Spleen (tissue), 11 donors: ENCODE results near the gene DDX56. TPM values are rescaled to one million over a fixed set of nuclear protein-coding genes. Genes with fewer than 3 reads are reported as not detected.

Source experiments
- DNase-seq: peaks from one replicate; pipeline ENCODE4 v3.0.0-alpha.2; 2020
- H3K27ac ChIP-seq, 8 donors: fragments of 200-600 bp; sonication (generic) in 7 of 8; 1 replicate in 4 of 8; 2 replicates in 4 of 8; pipeline versions ENCODE4 v1.5.0 to v1.8.0; 2016 to 2021; ENCODE audit warnings: inconsistent platforms in 4 of 8, mild to moderate bottlenecking in 4 of 8, moderate library complexity in 1 of 8
- H3K27me3 ChIP-seq, 7 donors: fragments of 200-600 bp; sonication (generic) in 6 of 7; replicated peaks in 1 of 7; 1 replicate in 4 of 7; 2 replicates in 3 of 7; pipeline versions ENCODE4 v1.5.0 to v1.8.0; 2016 to 2021; ENCODE audit warnings: inconsistent platforms in 3 of 7, mild to moderate bottlenecking in 1 of 7
- H3K36me3 ChIP-seq, 6 donors: fragments of 200-600 bp; sonication (generic) in 5 of 6; 1 replicate in 4 of 6; 2 replicates in 2 of 6; pipeline versions ENCODE4 v1.5.0 to v1.8.0; 2016 to 2021; ENCODE audit warnings: inconsistent platforms in 2 of 6
- H3K4me1 ChIP-seq, 6 donors: fragments of 200-600 bp; sonication (generic) in 5 of 6; 1 replicate in 3 of 6; 2 replicates in 3 of 6; pipeline versions ENCODE4 v1.5.0 to v1.8.0; 2016 to 2021; ENCODE audit warnings: inconsistent platforms in 3 of 6
- H3K4me3 ChIP-seq, 8 donors: fragments of 200-600 bp; sonication (generic) in 7 of 8; 1 replicate in 4 of 8; 2 replicates in 4 of 8; pipeline versions ENCODE4 v1.5.0 to v1.8.0; 2016 to 2021; ENCODE audit warnings: inconsistent platforms in 4 of 8, mild to moderate bottlenecking in 4 of 8, moderate library complexity in 2 of 8
- H3K9me3 ChIP-seq, 8 donors: fragments of 200-600 bp; sonication (generic) in 7 of 8; 1 replicate in 4 of 8; 2 replicates in 4 of 8; pipeline versions ENCODE4 v1.5.0 to v1.8.0; 2016 to 2021; ENCODE audit warnings: inconsistent platforms in 4 of 8
- CTCF ChIP-seq, 11 experiments: fragments of 200-600 bp in 7 of 11; fragments of 450-650 bp in 4 of 11; sonication (generic) in 4 of 11; IDR thresholded peaks in 8 of 11; conservative IDR thresholded peaks in 3 of 11; 1 replicate in 7 of 11; 2 replicates in 4 of 11; pipeline versions ENCODE4 v1.4.0 to v1.8.0; 2016 to 2021; ENCODE audit warnings: antibody characterized with exemption in 11 of 11, inconsistent platforms in 4 of 11, mild to moderate bottlenecking in 1 of 11
- POLR2A ChIP-seq, 3 donors: fragments of 450-650 bp; IDR thresholded peaks; one replicate each; pipeline ENCODE4 v1.5.1; 2017; ENCODE audit warnings: antibody characterized with exemption in 3 of 3, mild to moderate bottlenecking in 1 of 3
- POLR2AphosphoS5 ChIP-seq, 3 donors: sonication (generic); formaldehyde crosslinking; IDR thresholded peaks; one replicate each; pipeline ENCODE4 v1.5.1; 2017; ENCODE audit warnings: antibody characterized with exemption in 3 of 3
- WGBS, 5 donors: extraction: QIAGEN DNeasy Blood & Tissue Kit in 3 of 5; methylation state at CpG; one replicate each; pipeline versions ENCODE4 v1.1.5 to v1.1.7; 2013 to 2018; 5-methylcytosine and 5-hydroxymethylcytosine counted together
- intact Hi-C: fragments of 100-400 bp; cut with DNase I; formaldehyde crosslinking; loops from one replicate; pipeline ENCODE4 v1.15.0; 2023; ENCODE audit warnings: low total_unique reads
- polyA plus RNA-seq, 3 donors: library from polyadenylated mRNA; stranded (reverse); fragments of 200-250 nt; gene quantifications; one replicate each; pipeline ENCODE4 v1.2.1, GENCODE V29; 2013
- total RNA-seq, 7 donors: library from RNA; depleted of rRNA in 3 of 7; stranded (reverse); fragments of >200 nt in 3 of 7; fragmentation: NEBNext Ultra II Directional in 4 of 7; extraction: Animal tissue kit (Norgen Biotek cat#: 25700) in 4 of 7; gene quantifications; one replicate each; pipeline versions ENCODE4 v1.1.0 to v1.2.1, GENCODE V29; 2016 to 2021
- donor health status: healthy with polysubstance abuse.
- donor health status: DM: no; HTN: no; CAD: no; lungs with moderate emphysema.
- donor health status: DM: no; HTN: no; CAD: no.
- donor health status: Bipolar disorder and iron deficiency.
- donor health status: healthy.
- donor health status: DM: no; HTN: no; CAD: no.
- donor health status: DM: yes; HTN: yes; CAD: no.

Gene DDX56
- total and polyA plus RNA-seq, 10 donors, result 56.1 to 130 (median 70.0) TPM

GRCh38 chr7:44531421-44532380 lies 42.0 kb downstream of the DDX56 start:
- TF ChIP-seq POLR2A (IDR thresholded peaks at IDR 0.05) (no peak), POLR2AphosphoS5 (IDR thresholded peaks at IDR 0.05) (no peak), CTCF (IDR thresholded peaks at IDR 0.05 in 8 of 11, conservative IDR thresholded peaks at IDR 0.05 in 3 of 11) (no peak)
- H3K4me1 ChIP-seq, result peaks cover 0 to 4% (median 0%) of the 10 kb centered on the region in 6 donors
- intact Hi-C loops, result no loop called here
- no peak overlapping the region for H3K4me3 ChIP-seq
- H3K27me3 ChIP-seq, result no peaks in the 10 kb centered on the region
- H3K9me3 ChIP-seq, result peaks cover 0 to 20% (median 13%) of the 10 kb centered on the region in 8 donors
- H3K36me3 ChIP-seq, result no peaks in the 10 kb centered on the region
- no peak for DNase-seq
- WGBS, 5 donors, result 80 to 89% (median 84%) methylated on average over 11 to 17 of the region's 17 CpGs
- no peak overlapping the region for H3K27ac ChIP-seq

- Histone ChIP-seq H3K36me3 (no peaks in the 10 kb centered on the region), H3K4me1 (peaks cover 0 to 4% (median 0%) of the 10 kb centered on the region in 6 donors), H3K27ac (no peak overlapping the region), H3K27me3 (no peaks in the 10 kb centered on the region), H3K4me3 (no peak overlapping the region), H3K9me3 (peaks cover 0 to 27% (median 21%) of the 10 kb centered on the region in 8 donors)
- WGBS, 5 donors, result 49 to 66% (median 59%) methylated on average over 10 of the region's 10 CpGs
- no peak for DNase-seq
- TF ChIP-seq CTCF (IDR thresholded peaks at IDR 0.05 in 8 of 11, conservative IDR thresholded peaks at IDR 0.05 in 3 of 11) (no peak), POLR2AphosphoS5 (IDR thresholded peaks at IDR 0.05) (peak in 2 of 3 donors; percentile 35 to 39)
- intact Hi-C loops, result no loop called here
These were observed 42.7 kb downstream of the DDX56 start for GRCh38 chr7:44530990-44531389.

GRCh38 chr7:44524811-44525388 lies 48.8 kb downstream of the DDX56 start:
- 70 to 88% (median 83%) methylated on average over 3 of the region's 3 CpGs for WGBS, 5 donors

More at GRCh38 chr7:44524811-44525388, 48.8 kb downstream of the DDX56 start:
- Histone ChIP-seq H3K27me3 (peaks cover 0 to 13% (median 0%) of the 10 kb centered on the region in 7 donors), H3K9me3 (peaks cover 3 to 52% (median 45%) of the 10 kb centered on the region in 8 donors), H3K36me3 (no peaks in the 10 kb centered on the region), H3K4me3 (no peak overlapping the region), H3K27ac (no peak overlapping the region), H3K4me1 (no peaks in the 10 kb centered on the region)
- DNase-seq, result no peak
- TF ChIP-seq POLR2AphosphoS5 (IDR thresholded peaks at IDR 0.05), result no peak
- TF ChIP-seq POLR2A (IDR thresholded peaks at IDR 0.05), result no peak
- TF ChIP-seq CTCF (IDR thresholded peaks at IDR 0.05 in 8 of 11, conservative IDR thresholded peaks at IDR 0.05 in 3 of 11), result no peak
- intact Hi-C loops, result no loop called here
